PFSK-1 (cell line): ENCODE data around the gene PANK4.

ENCODE experiments used
- FOXP2 ChIP-seq: optimal IDR thresholded peaks from 2 replicates; pipeline ENCODE3; 2011; ENCODE audit warnings: borderline replicate concordance, control low read depth, inconsistent platforms; ENCODE audit not compliant: insufficient read depth; ENCODE audit errors: extremely low read length, extremely low read depth
- POLR2AphosphoS5 ChIP-seq: IDR thresholded peaks from 2 replicates; pipeline ENCODE4 v1.6.1; 2012; ENCODE audit warnings: low read depth, mild to moderate bottlenecking, control low read depth, low read length, moderate library complexity
- SIN3A ChIP-seq: IDR thresholded peaks from 2 replicates; pipeline ENCODE4 v1.6.1; 2012; ENCODE audit warnings: mild to moderate bottlenecking, low read length, moderate library complexity, borderline replicate concordance; ENCODE audit not compliant: insufficient read depth
- TAF1 ChIP-seq: IDR thresholded peaks from 2 replicates; pipeline ENCODE4 v1.6.1; 2012; ENCODE audit warnings: low read length, control low read depth, borderline replicate concordance; ENCODE audit not compliant: insufficient read depth
- TF ChIP-seq, protein P1 (sequence below), 2 experiments: IDR thresholded peaks; 2 replicates each; pipeline versions ENCODE4 v1.6.1 to v1.8.0; 2011 to 2012; ENCODE audit warnings: low read depth in 2 of 2, low read length in 2 of 2, control low read depth in 1 of 2, inconsistent platforms in 1 of 2, mild to moderate bottlenecking in 1 of 2, moderate library complexity in 1 of 2; ENCODE audit not compliant: insufficient read depth in 1 of 2

DNA sequence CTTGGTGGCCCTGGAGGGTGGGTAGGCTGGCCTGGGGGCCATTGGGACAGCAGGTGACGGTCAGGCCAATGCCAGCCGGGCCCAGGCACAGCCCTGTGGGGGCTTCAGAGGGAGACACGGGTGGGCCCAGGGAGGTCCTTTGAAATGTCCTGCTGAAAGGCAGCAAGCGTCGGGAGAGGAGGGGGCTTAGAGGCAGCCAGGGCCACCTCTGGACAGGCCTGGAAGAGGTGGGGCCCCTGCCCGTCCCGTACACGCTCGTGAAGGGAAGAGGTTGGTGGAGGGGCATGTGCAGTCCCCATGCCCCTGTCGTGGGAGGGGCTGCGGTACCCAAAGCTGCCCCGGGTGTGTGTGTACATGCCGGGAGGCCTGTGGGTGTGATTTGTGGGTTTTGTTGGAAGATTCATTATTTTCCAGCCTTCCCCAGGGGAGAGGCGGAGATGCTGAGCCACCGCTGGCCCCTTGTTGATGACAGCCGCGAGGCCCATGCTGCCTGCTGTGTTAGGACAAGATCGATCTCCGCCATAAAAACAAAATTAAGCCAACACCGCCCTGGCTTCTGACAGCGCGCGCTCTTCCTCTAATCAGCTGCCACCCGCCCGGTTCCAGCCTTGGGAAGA lies 53.7 kb downstream of the PANK4 start:
- TF ChIP-seq POLR2AphosphoS5, result no peak
- TF ChIP-seq, protein P1, sequence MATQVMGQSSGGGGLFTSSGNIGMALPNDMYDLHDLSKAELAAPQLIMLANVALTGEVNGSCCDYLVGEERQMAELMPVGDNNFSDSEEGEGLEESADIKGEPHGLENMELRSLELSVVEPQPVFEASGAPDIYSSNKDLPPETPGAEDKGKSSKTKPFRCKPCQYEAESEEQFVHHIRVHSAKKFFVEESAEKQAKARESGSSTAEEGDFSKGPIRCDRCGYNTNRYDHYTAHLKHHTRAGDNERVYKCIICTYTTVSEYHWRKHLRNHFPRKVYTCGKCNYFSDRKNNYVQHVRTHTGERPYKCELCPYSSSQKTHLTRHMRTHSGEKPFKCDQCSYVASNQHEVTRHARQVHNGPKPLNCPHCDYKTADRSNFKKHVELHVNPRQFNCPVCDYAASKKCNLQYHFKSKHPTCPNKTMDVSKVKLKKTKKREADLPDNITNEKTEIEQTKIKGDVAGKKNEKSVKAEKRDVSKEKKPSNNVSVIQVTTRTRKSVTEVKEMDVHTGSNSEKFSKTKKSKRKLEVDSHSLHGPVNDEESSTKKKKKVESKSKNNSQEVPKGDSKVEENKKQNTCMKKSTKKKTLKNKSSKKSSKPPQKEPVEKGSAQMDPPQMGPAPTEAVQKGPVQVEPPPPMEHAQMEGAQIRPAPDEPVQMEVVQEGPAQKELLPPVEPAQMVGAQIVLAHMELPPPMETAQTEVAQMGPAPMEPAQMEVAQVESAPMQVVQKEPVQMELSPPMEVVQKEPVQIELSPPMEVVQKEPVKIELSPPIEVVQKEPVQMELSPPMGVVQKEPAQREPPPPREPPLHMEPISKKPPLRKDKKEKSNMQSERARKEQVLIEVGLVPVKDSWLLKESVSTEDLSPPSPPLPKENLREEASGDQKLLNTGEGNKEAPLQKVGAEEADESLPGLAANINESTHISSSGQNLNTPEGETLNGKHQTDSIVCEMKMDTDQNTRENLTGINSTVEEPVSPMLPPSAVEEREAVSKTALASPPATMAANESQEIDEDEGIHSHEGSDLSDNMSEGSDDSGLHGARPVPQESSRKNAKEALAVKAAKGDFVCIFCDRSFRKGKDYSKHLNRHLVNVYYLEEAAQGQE (IDR thresholded peaks at IDR 0.05; ENCODE audit: insufficient read depth in 1 of 2, low read depth in 2 of 2, low read length in 2 of 2), result no peak
- no peak for TF ChIP-seq SIN3A
- TF ChIP-seq TAF1, result no peak
- no peak for TF ChIP-seq FOXP2
